ENCODE results near the gene LSM14B.
"Not testable (repeated sequence)": the region's sequence is repeated elsewhere in the genome, so short reads cannot be mapped to it uniquely, and the experiment has no call there.

LSM14B gene

DNA sequence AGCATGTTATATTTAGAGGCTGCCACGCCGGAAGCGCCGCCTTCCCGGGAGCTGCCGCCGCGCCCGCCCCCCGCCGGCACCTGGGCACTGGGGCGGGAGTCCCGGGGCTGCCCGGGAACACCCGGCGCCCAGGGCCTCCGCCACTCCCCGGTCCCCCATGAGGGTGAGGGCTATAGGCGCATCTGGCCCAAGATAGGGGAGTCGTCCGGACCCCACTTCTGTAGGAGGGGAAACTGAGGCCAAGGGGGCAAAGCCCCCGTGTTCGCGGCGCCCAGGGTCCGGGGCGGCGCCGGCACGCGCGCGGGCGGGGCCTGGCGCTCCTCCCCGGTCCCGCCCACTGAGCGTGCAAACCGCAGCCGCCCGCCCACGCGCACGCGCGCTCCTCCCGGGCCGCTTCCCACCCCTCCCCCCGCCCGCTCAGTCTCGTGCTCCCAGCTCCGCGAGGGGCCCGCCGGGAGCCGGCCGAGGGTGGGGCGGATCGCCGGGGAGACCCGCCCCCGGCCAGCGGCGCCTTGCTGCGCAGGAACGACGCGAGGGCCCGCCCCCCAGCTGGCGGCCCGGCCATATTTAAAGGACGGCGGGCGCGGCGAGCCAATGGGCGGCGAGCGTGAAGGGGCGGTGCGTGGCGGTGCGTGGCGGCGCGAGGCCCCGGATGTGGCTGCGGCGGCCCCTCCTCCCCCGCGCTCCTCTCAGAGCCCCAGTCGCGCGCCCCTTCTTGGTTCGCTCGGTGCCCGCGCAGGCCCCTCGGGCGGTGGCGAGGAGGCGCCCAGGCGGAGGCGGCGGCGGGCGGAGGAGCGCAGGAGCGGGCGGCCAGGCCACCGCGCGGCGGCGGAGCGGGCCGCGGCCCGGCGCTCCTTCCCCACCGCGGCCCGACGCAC is at the start of gene LSM14B:
Gene LSM14B (plus strand): TSS at position 700 of the 878 bp plus-strand sequence. CDS start 192 bp downstream, outside the sequence.
- peak; percentile 93 to 95 for DNase-seq (ENCODE audit: low read depth in 2 of 2, low spot score in 1 of 2)

DNA sequence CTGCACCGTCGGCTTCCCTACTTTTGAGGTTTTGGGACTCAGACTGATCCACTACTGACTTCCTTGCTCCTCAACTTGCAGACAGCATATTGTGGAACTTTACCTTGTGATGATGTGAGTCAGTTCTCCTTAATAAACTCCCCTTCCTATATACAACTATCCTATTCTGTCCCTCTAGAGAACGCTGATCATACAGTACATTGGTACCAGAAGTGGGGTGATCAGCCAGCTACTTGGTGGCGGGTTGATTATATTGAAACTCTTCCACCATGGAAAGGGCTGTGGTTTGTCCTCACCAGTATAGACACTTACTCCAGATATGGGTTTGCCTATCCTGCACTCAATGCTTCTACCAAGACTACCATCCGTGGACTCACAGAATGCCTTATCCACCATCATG is 49.0 kb upstream of the LSM14B start:
- DNase-seq (ENCODE audit: low read depth in 2 of 2, low spot score in 1 of 2): no peak

DNA sequence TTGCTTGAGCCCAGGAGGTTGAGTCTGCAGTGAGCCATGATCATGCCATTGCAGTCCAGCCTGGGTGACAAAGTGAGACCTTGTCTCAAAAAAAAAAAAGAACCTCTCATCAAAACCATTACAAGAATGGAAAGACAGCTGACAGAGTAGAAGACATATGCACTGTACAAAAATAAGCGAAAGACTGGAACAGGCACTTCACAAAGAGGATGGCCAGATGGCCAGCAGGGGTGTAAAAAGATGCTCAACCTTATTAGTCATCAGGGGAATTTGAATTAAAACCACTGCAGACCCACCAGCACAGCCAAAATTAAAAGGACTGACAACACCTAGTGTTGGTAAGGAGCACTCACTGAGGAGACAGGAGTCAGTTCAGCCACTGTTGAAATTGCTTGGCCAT is 43.1 kb upstream of the LSM14B start:
- no peak for DNase-seq (ENCODE audit: low read depth in 2 of 2, low spot score in 1 of 2)

DNA sequence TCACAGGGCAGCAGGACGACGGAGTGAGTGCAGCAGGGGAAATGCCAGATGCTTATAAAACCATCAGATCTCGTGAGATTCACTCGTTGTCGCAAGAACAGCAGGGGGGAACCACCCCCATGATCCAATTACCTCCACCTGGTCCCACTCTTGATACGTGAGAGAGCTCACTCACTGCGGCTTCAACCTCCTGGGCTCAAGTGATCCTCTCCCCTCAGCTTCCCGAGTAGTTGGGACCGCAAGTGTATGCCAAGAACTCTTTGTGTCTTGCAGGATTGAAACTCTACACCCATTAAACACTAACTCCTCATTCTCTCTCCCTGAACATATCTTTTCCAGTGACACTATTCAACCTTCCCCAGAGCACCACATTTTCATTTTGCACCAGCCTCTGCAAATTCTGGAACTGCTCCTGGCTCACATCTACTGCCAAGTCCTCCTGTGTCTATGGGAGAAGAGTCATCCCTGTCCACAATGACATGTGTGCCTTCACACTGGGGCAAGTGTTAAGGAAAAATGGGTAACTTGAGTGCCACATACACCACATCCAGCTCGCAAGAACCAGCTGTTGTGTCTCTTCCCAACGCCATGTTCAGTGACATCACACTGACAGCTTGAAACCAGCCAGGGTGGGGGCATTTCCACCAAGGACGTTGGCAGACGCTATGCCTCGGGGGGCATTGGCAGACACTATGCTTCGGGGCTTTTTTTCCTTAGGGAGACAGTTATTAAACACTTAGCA is 41.9 kb upstream of the LSM14B start:
- DNase-seq (ENCODE audit: low read depth in 2 of 2, low spot score in 1 of 2): no peak

DNA sequence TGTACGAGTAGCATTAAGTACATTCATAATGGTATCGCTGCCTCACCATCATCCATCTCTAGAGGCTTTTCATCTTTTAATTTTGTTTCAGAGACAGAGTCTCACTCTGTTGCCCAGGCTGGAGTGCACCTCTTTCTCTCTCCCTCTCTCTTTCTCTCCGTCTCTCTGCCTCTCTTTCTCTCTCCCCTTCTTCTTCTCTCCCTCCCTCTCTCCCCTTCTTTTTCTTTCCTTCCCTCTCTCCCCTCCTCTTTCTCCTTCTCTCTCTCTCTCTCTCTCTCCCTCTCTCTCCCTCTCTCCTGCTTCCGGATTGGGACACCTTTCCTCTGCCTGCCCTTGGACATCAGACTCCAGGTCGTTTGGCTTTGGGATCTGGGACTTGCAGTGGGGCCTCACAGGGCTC is 39.0 kb upstream of the LSM14B start:
- DNase-seq (ENCODE audit: low read depth in 2 of 2, low spot score in 1 of 2): no peak

DNA sequence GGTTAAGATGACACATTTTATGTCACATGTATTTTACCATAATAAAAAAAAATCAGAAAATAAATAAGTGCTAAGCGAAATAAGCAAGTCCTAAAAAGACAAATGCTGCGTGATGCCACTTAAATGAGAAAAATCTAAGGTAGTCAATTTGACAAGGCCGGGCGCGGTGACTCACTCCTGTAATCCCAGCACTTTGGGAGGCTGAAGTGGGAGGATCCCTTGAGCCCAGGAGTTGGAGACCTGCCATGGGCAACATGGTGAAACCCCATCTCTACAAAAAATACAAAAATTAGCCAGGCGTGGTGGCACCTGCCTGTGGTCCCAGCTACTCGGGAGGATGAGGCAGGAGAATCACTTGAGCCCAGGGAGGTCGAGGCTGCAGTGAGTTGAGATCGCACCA is 38.1 kb upstream of the LSM14B start:
- DNase-seq (ENCODE audit: low read depth in 2 of 2, low spot score in 1 of 2): not testable (repeated sequence)

DNA sequence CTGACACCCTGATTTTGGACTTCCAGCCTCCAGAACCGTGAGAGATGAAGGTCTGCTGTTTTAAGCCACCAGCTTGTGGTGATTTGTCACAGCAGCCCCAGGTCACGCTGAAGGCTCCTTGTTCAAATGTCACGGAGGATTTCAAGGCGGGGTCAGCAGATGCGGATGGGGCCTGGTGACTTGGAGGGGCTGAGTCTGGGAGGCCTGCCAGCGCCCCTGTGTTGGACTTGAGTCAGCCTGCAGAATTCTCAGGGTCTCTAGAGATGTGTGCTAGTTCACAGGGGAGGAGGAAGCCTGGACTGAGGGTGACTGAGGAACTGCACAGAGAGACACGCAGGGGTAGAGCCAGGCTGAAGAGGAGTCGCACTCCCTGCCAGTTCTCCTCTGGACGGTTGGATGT is 37.1 kb upstream of the LSM14B start:
- DNase-seq (ENCODE audit: low read depth in 2 of 2, low spot score in 1 of 2): no peak

DNA sequence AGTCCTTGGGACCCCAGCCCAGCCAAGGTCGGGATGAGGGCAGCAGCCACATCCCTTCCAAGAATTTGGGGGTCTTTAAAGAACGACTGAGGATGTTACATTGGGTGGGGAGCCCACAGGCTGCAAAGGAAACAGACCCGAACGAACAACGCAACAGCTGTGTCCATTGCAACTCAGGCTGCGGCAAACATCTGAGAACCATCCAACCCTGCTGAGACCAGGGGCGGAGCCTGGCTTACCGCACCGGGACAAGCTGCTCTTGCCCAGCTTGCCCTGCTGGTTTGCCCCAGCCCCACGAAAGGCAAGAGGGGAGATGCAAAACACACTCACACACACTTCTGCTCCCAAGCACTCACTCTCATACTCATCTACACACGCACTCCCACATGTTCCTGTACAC is 35.0 kb upstream of the LSM14B start:
- no peak for DNase-seq (ENCODE audit: low read depth in 2 of 2, low spot score in 1 of 2)

DNA sequence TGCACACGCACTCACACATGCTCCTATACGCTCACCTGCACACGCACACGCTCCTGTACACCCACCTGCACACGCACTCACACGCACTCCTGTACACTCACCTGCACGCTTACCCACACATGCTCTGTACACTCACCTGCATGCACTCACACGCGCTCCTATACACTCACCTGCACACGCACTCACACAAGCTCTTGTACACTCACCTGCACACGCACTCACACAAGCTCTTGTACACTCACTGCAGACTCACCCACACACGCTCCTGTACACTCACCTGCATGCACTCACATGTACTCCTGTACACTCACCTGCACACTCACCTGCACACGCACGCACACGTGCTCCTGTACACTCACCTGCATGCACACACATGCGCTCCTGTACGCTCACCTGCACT is 34.6 kb upstream of the LSM14B start:
- DNase-seq (ENCODE audit: low read depth in 2 of 2, low spot score in 1 of 2): no peak

DNA sequence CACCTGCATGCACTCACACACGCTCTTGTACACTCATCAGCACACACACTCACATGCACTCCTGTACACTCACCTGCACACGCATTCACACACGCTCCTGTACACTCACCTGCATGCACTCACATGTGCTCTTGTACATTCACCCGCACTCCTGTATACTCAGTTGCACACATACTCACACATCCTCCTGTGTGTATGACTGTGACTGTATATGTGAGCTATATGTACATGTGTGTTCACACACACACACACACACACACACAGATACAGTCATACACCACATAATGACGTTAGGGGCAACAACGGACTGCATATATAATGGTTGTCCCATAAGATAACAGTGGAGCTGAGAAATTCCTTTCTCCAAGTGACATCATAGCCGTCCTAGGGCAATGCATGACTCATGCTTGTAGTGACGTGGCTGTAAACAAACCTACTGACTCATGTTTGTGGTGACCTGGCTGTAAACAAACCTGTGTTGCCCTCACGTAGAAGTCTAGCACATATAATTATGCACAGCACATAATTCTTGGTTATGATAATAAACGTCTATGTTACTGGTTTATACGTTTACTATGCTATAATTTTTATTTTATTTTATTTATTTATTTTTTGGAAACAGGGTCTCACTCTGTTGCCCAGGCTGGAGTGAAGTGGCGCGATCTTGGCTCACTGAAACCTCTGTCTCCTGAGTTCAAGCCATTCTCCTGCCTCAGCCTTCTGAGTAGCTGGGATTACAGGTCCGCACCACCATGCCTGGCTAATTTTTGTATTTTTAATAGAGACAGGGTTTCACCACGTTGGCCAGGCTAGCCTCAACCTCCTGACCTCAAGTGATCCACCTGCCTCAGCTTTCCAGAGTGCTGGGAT is 33.8 kb upstream of the LSM14B start:
- no peak for DNase-seq (ENCODE audit: low read depth in 2 of 2, low spot score in 1 of 2)

DNA sequence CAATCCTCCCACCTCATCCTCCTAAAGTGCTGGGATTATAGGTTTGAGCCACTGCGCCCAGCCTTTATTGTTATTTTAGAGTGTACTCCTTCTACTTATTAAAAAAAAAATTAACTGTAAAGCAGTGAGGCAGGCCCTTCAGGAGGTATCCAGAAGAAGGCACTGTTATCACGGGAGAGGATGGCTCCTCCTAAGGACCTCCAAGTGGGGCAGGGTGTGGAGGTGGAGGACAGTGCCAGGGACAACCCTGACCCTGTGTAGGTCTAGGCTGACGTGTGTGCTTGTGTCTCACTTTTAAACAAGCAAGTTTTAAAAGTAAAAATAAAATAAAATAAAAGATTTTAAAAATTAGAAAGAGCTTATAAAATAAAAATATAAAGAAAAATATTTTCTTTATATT is 32.9 kb upstream of the LSM14B start:
- DNase-seq (ENCODE audit: low read depth in 2 of 2, low spot score in 1 of 2): no peak

DNA sequence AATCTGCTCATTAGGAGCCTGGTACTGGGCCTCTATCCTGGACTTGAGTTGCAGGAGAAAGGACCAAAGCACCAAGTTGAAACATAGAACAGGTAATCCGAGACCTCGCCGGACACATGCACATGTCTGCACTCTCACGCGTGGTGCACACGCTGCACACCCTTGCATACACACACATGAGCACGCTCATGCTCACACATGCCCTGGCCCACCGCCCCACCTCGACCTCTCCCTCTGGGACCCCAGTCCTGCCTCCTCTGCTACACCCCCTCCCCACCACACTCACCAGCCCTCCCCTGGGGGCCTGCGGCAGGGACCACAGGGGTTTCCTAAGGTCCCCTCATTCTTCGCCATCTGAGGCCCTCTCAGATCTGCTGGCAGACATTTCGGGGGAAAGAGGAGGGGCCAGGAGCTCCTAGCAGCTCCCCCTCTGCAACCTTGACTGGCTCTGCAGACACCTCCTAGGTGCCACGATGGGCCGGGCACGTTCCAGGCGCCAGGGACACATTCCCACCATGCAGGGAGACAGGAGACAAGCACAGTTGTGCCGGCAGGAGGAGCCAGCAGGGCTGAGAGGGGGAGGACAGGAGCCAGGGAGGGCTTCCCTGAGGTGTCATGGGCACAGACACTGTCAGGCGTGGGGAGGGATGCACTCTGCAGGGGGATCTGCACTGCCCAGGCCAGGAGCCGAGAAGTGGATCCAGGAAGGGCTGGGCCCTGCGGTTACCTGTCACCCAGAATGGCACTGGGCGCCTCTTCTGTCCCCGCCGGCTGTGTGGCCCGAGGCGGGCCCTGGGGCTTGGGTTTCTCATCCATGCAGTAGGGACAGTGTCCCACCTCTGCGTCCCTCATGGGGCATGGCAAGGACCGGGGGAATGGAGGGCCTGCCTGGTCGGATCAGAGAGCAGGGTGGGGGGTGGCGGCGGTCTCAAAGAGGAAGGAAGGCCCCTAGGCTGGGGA is 25.6 kb upstream of the LSM14B start:
- DNase-seq (ENCODE audit: low read depth in 2 of 2, low spot score in 1 of 2): no peak

DNA sequence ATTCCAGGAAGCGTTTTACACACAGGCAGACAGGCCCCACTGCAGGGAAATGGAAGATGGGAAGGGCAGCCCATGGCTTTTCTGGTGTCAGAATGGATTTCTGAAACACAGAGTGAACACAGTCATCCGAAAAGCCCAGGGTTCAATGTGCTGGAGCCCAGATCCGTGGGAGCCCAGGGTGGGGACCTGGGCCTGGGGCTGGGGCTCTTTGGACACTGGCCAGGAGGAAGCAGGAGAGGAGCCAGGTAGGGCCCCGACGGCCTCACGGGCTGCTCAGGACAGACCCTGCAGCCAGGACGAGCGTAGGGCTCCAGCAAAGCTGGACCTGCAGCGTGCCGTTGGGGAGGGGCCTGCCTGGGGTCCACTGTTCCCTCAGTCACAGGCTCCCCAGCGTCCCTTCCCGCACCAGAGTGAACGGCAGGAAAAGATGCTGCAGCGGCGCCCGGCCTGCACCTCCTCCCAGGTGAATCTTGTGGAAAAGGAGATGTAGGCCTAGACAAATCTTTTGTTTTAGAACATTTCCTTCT is 24.3 kb upstream of the LSM14B start:
- DNase-seq (ENCODE audit: low read depth in 2 of 2, low spot score in 1 of 2): no peak

DNA sequence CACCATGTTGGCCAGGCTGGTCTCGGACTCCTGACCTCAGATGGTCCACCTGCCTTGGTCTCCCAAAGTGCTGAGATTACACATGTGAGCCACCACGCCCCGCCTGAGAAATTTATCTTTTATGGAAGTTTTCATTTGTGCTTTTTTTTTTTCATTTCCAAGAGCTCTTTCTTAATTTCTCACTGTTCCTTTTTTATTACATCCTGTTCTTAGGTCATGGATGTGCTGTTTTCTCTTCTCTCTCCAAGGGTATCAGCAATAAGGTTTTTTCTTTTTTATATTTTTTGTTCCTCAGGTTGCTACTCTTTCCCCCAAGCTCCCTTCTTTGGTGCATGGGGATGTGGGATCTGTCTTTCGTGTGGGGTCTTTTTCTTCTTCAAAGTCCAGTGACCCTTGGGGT is 21.2 kb upstream of the LSM14B start:
- no peak for DNase-seq (ENCODE audit: low read depth in 2 of 2, low spot score in 1 of 2)

DNA sequence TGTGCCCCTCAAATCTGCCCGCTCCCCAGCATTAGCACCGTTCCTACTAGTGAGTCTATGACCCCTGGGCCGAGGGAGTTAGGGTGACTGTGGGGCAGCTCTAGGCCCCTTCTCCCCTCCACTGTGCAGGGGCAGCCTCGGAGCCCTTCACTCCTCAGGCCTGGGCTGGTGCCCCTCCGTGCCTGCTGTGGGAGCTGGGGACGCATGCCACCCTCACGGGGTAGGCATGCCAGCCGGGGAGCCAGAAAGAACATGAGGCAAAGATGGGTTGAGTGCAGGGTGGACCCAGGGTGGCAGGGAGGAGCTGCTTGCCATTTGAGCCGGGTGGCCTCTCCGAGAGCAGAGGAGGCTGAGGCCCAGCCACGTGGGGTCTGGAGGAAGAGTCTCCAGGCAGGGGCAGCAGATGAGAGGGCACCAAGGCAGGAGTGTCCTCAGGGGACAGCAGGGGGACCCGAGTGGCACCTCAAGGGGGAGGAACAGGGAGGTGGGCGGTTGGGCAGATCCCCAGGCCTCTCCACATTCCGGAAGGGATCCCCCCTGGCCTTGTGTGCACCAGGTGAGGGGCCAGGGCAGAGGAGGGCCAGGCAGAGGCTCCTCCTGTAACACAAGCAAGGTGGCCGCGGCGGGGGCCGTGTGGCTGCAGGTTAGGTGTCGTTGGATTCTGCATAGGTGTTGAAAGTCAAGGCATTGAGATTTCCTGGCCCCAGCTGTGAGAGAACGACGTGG is 18.6 kb upstream of the LSM14B start:
- DNase-seq (ENCODE audit: low read depth in 2 of 2, low spot score in 1 of 2): no peak

DNA sequence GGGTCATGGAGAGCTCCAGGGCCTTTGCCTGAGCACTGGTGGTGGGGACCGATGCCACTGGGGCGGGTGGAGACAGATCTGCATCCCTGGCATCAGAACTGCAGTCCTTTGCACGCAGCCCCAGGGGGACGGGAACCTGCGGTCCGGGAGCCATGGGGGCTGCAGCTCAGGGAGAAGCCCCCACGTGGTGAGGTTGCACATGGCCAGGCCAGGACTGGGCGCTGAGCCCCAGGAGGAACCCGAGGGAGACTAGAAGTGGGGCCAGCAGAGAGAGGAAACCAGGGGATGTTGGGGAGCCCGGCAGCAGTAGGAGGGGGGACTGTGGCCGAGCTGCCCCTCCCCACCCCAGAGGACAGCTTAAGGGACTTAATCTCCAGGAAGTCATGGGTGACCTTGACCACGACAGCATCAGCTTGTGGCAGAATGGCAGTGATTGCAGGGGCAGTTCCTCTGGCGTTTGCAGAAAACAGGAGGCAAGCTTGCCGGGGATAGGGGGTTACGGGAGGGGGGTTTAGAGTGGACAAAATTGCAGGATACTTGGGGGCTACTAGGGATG is 18.0 kb upstream of the LSM14B start:
- DNase-seq (ENCODE audit: low read depth in 2 of 2, low spot score in 1 of 2): no peak

DNA sequence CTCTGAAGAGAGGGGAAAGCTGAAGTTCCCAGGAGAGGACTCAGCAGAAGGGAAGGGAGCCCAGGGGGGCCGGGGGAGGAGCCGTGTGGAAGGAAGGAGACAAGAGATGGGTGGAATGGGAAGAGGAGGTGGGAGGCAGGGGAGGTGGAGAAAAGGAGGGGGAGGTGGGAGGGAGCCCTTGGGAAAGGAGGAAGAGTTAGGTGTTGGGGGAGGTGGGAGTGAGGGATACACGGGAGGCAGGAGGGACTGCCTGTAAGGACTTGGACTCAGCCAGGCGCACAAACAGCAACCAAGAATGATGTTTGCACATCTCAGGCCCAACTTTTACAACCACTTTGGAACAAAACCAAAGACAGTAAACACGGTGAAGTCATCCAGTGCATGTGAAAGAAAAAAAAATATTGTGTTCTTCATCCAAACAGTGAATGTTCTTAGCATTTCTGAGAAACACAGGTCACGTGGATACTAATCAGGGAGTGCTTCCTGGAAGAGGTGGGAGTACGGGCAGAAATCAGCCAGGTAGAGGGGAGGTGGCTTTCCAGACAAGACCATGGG is 17.4 kb upstream of the LSM14B start:
- DNase-seq (ENCODE audit: low read depth in 2 of 2, low spot score in 1 of 2): no peak

DNA sequence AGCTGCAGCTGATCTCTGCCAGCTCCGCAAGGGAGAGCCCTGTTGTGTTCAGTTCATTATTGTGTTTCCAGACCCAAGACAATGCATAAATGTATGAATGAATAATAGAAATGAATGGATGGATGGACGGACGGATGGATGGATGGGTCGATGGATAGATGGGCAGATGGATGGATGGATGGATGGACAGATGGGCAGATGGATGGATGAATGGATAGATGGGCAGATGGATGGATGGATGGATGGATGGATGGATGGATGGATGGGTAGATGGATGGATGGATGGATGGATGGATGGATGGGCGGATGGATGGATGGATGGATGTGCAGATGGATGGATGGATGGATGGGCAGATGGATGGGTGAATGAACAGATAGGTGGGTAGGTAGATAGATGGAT is 16.7 kb upstream of the LSM14B start:
- DNase-seq (ENCODE audit: low read depth in 2 of 2, low spot score in 1 of 2): no peak

DNA sequence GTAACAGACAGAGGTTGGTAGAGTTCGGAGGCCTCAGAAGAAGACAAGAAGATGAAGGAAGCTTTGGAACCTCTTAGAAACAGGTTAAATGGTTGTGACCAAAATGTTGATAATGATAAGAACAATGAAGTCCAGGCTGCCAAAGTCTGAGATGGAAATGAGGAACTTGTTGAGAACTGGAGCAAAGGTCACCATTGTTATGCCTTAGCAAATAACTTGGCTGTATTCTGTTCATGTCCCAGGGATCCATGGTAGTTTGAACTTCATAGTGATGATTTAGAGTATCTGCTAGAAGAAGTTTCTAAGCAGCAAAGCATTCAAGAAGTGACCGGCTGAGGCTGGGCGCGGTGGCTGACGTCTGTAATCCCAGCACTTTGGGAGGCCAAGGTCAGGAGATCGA is 11.1 kb upstream of the LSM14B start:
- DNase-seq (ENCODE audit: low read depth in 2 of 2, low spot score in 1 of 2): no peak

Measured in stimulated activated CD8-positive, alpha-beta memory T cell treated with anti-CD3 and anti-CD28 coated beads, Interleukin-4, amount 100 ng/mL, for 4 hours (primary cell).